LNCAP (cell line): Measurements from ENCODE around the gene PHF2.

ENCODE experiments used
- CTCF ChIP-seq: fragments of 450-650 bp; IDR thresholded peaks from 2 replicates; pipeline ENCODE4 v1.5.1; 2017; ENCODE audit warnings: mild to moderate bottlenecking

The PHF2 gene

GRCh38 chr9:93582115-93582514 is 5.7 kb downstream of the PHF2 start:
- TF ChIP-seq CTCF, result no peak

- TF ChIP-seq CTCF, result no peak
Measured at GRCh38 chr9:93582550-93582949, 6.2 kb downstream of the PHF2 start.

- no peak for TF ChIP-seq CTCF
Measured at GRCh38 chr9:93585259-93585658, 8.9 kb downstream of the PHF2 start.

GRCh38 chr9:93585695-93586094 is 9.3 kb downstream of the PHF2 start:
- TF ChIP-seq CTCF, result no peak

- no peak for TF ChIP-seq CTCF
Measured at GRCh38 chr9:93586290-93587057, 10.1 kb downstream of the PHF2 start.

- no peak for TF ChIP-seq CTCF
Measured at GRCh38 chr9:93587284-93587650, 10.9 kb downstream of the PHF2 start.

- no peak for TF ChIP-seq CTCF
Measured at GRCh38 chr9:93587651-93588347, 11.4 kb downstream of the PHF2 start.
